Dedifferentiated amniotic fluid mesenchymal stem cell (primary cell): ENCODE data around the gene SLC25A40.
"Not testable (repeated sequence)": the region's sequence is repeated elsewhere in the genome, so short reads cannot be mapped to it uniquely, and the experiment has no call there.

ENCODE experiments used
- DNase-seq: peaks from one replicate; pipeline ENCODE4 v3.0.0-alpha.2; 2016; ENCODE audit errors: extremely low spot score

Gene SLC25A40

GRCh38 chr7:87870471-87870870 is 5.7 kb downstream of the SLC25A40 start:
- no peak for DNase-seq

GRCh38 chr7:87866533-87866932 is 9.6 kb downstream of the SLC25A40 start:
- not testable (repeated sequence) for DNase-seq

- no peak for DNase-seq
Measured at GRCh38 chr7:87866089-87866488, 10.1 kb downstream of the SLC25A40 start.

- no peak for DNase-seq
Measured at GRCh38 chr7:87858417-87859100, 17.6 kb downstream of the SLC25A40 start.

GRCh38 chr7:87853237-87853864 is 22.8 kb downstream of the SLC25A40 start:
- no peak for DNase-seq

GRCh38 chr7:87852306-87852705 is 23.9 kb downstream of the SLC25A40 start:
- DNase-seq, result no peak

- no peak for DNase-seq
Measured at GRCh38 chr7:87850836-87851593, 25.1 kb downstream of the SLC25A40 start.

GRCh38 chr7:87837597-87837996 is 38.6 kb downstream of the SLC25A40 start:
- DNase-seq, result no peak

- no peak for DNase-seq
Measured at GRCh38 chr7:87833130-87833529, 43.0 kb downstream of the SLC25A40 start.

GRCh38 chr7:87831097-87831496 is 45.1 kb downstream of the SLC25A40 start:
- no peak for DNase-seq

- DNase-seq, result not testable (repeated sequence)
Measured at GRCh38 chr7:87828383-87828782, 47.8 kb downstream of the SLC25A40 start.

GRCh38 chr7:87825369-87825768 is 50.8 kb downstream of the SLC25A40 start:
- DNase-seq, result not testable (repeated sequence)

- not testable (repeated sequence) for DNase-seq
Measured at GRCh38 chr7:87822056-87822455, 54.1 kb downstream of the SLC25A40 start.

GRCh38 chr7:87818336-87818735 is 57.8 kb downstream of the SLC25A40 start:
- no peak for DNase-seq

GRCh38 chr7:87816389-87816788 is 59.8 kb downstream of the SLC25A40 start:
- no peak for DNase-seq

- no peak for DNase-seq
Measured at GRCh38 chr7:87810726-87811125, 65.4 kb downstream of the SLC25A40 start.

- no peak for DNase-seq
Measured at GRCh38 chr7:87810130-87810529, 66.0 kb downstream of the SLC25A40 start.

GRCh38 chr7:87806150-87806549 is 70.0 kb downstream of the SLC25A40 start:
- DNase-seq, result no peak

GRCh38 chr7:87797798-87798403 is 78.3 kb downstream of the SLC25A40 start:
- peak; percentile 39 for DNase-seq

- no peak for DNase-seq
Measured at GRCh38 chr7:87797395-87797794, 78.8 kb downstream of the SLC25A40 start.

- DNase-seq, result no peak
Measured at GRCh38 chr7:87785368-87785995, 90.7 kb downstream of the SLC25A40 start.

GRCh38 chr7:87784424-87784823 is 91.7 kb downstream of the SLC25A40 start:
- no peak for DNase-seq
